ENCODE results near the gene ANKRD13B.

ANKRD13B gene

GRCh38 chr17:29577001-29577370 is 15.9 kb upstream of the ANKRD13B start:
- peaks cover 52% of the 10 kb centered on the region for H3K36me3 ChIP-seq (ENCODE audit: control insufficient read depth, insufficient read depth, low read length)
- no peak overlapping the region for H3K9ac ChIP-seq (ENCODE audit: low read depth, low read length)
- no peak overlapping the region for H3K27ac ChIP-seq (ENCODE audit: low read depth, low read length)
- H3K9me3 ChIP-seq (ENCODE audit: control insufficient read depth, insufficient read depth, low read length): no peaks in the 10 kb centered on the region
- no peaks in the 10 kb centered on the region for H3K4me1 ChIP-seq (ENCODE audit: control insufficient read depth, insufficient read depth, low read length)
- H3K4me3 ChIP-seq (ENCODE audit: low read depth, low read length): no peak overlapping the region
- no peaks in the 10 kb centered on the region for H3K27me3 ChIP-seq (ENCODE audit: control insufficient read depth, insufficient read depth, low read length)

GRCh38 chr17:29577385-29578211 is 15.3 kb upstream of the ANKRD13B start:
- no peak overlapping the region for H3K27ac ChIP-seq (ENCODE audit: low read depth, low read length)
- no peaks in the 10 kb centered on the region for H3K4me1 ChIP-seq (ENCODE audit: control insufficient read depth, insufficient read depth, low read length)
- no peak overlapping the region for H3K4me3 ChIP-seq (ENCODE audit: low read depth, low read length)
- H3K9ac ChIP-seq (ENCODE audit: low read depth, low read length): no peak overlapping the region
- H3K27me3 ChIP-seq (ENCODE audit: control insufficient read depth, insufficient read depth, low read length): no peaks in the 10 kb centered on the region
- peaks cover 58% of the 10 kb centered on the region for H3K36me3 ChIP-seq (ENCODE audit: control insufficient read depth, insufficient read depth, low read length)
- H3K9me3 ChIP-seq (ENCODE audit: control insufficient read depth, insufficient read depth, low read length): no peaks in the 10 kb centered on the region

GRCh38 chr17:29578626-29579485 is 14.1 kb upstream of the ANKRD13B start:
- no peaks in the 10 kb centered on the region for H3K9me3 ChIP-seq (ENCODE audit: control insufficient read depth, insufficient read depth, low read length)
- no peak overlapping the region for H3K4me3 ChIP-seq (ENCODE audit: low read depth, low read length)
- H3K9ac ChIP-seq (ENCODE audit: low read depth, low read length): no peak overlapping the region
- no peaks in the 10 kb centered on the region for H3K27me3 ChIP-seq (ENCODE audit: control insufficient read depth, insufficient read depth, low read length)
- H3K4me1 ChIP-seq (ENCODE audit: control insufficient read depth, insufficient read depth, low read length): no peaks in the 10 kb centered on the region
- no peak overlapping the region for H3K27ac ChIP-seq (ENCODE audit: low read depth, low read length)
- peaks cover 63% of the 10 kb centered on the region for H3K36me3 ChIP-seq (ENCODE audit: control insufficient read depth, insufficient read depth, low read length)

GRCh38 chr17:29579866-29580771 is 12.8 kb upstream of the ANKRD13B start:
- Histone ChIP-seq H3K27ac (ENCODE audit: low read depth, low read length) (peak overlapping the region; percentile 27), H3K9ac (ENCODE audit: low read depth, low read length) (no peak overlapping the region), H3K36me3 (ENCODE audit: control insufficient read depth, insufficient read depth, low read length) (peaks cover 52% of the 10 kb centered on the region), H3K27me3 (ENCODE audit: control insufficient read depth, insufficient read depth, low read length) (no peaks in the 10 kb centered on the region), H3K4me1 (ENCODE audit: control insufficient read depth, insufficient read depth, low read length) (peaks cover 10% of the 10 kb centered on the region), H3K9me3 (ENCODE audit: control insufficient read depth, insufficient read depth, low read length) (no peaks in the 10 kb centered on the region), H3K4me3 (ENCODE audit: low read depth, low read length) (no peak overlapping the region)

- no peak overlapping the region for H3K27ac ChIP-seq (ENCODE audit: low read depth, low read length)
- H3K36me3 ChIP-seq (ENCODE audit: control insufficient read depth, insufficient read depth, low read length): peaks cover 36% of the 10 kb centered on the region
- H3K4me1 ChIP-seq (ENCODE audit: control insufficient read depth, insufficient read depth, low read length): peaks cover 18% of the 10 kb centered on the region
- no peak overlapping the region for H3K4me3 ChIP-seq (ENCODE audit: low read depth, low read length)
- H3K9ac ChIP-seq (ENCODE audit: low read depth, low read length): no peak overlapping the region
- no peaks in the 10 kb centered on the region for H3K27me3 ChIP-seq (ENCODE audit: control insufficient read depth, insufficient read depth, low read length)
- H3K9me3 ChIP-seq (ENCODE audit: control insufficient read depth, insufficient read depth, low read length): no peaks in the 10 kb centered on the region
Observed at GRCh38 chr17:29581583-29582253, 11.2 kb upstream of the ANKRD13B start.

GRCh38 chr17:29582254-29582765 is 10.6 kb upstream of the ANKRD13B start:
- no peak overlapping the region for H3K9ac ChIP-seq (ENCODE audit: low read depth, low read length)
- H3K9me3 ChIP-seq (ENCODE audit: control insufficient read depth, insufficient read depth, low read length): no peaks in the 10 kb centered on the region
- no peak overlapping the region for H3K27ac ChIP-seq (ENCODE audit: low read depth, low read length)
- H3K4me3 ChIP-seq (ENCODE audit: low read depth, low read length): no peak overlapping the region
- H3K27me3 ChIP-seq (ENCODE audit: control insufficient read depth, insufficient read depth, low read length): no peaks in the 10 kb centered on the region
- H3K4me1 ChIP-seq (ENCODE audit: control insufficient read depth, insufficient read depth, low read length): peaks cover 20% of the 10 kb centered on the region
- peaks cover 31% of the 10 kb centered on the region for H3K36me3 ChIP-seq (ENCODE audit: control insufficient read depth, insufficient read depth, low read length)

- Histone ChIP-seq H3K4me3 (ENCODE audit: low read depth, low read length) (no peak overlapping the region), H3K36me3 (ENCODE audit: control insufficient read depth, insufficient read depth, low read length) (peaks cover 26% of the 10 kb centered on the region), H3K9ac (ENCODE audit: low read depth, low read length) (no peak overlapping the region), H3K27ac (ENCODE audit: low read depth, low read length) (no peak overlapping the region), H3K27me3 (ENCODE audit: control insufficient read depth, insufficient read depth, low read length) (no peaks in the 10 kb centered on the region), H3K4me1 (ENCODE audit: control insufficient read depth, insufficient read depth, low read length) (peaks cover 21% of the 10 kb centered on the region), H3K9me3 (ENCODE audit: control insufficient read depth, insufficient read depth, low read length) (no peaks in the 10 kb centered on the region)
Observed at GRCh38 chr17:29582772-29583171, 10.2 kb upstream of the ANKRD13B start.

- H3K9ac ChIP-seq (ENCODE audit: low read depth, low read length): no peak overlapping the region
- H3K4me1 ChIP-seq (ENCODE audit: control insufficient read depth, insufficient read depth, low read length): peaks cover 29% of the 10 kb centered on the region
- no peak overlapping the region for H3K4me3 ChIP-seq (ENCODE audit: low read depth, low read length)
- H3K27me3 ChIP-seq (ENCODE audit: control insufficient read depth, insufficient read depth, low read length): no peaks in the 10 kb centered on the region
- no peak overlapping the region for H3K27ac ChIP-seq (ENCODE audit: low read depth, low read length)
- no peaks in the 10 kb centered on the region for H3K9me3 ChIP-seq (ENCODE audit: control insufficient read depth, insufficient read depth, low read length)
- peaks cover 18% of the 10 kb centered on the region for H3K36me3 ChIP-seq (ENCODE audit: control insufficient read depth, insufficient read depth, low read length)
Observed at GRCh38 chr17:29583324-29584248, 9.3 kb upstream of the ANKRD13B start.

- H3K4me3 ChIP-seq (ENCODE audit: low read depth, low read length): no peak overlapping the region
- peaks cover 18% of the 10 kb centered on the region for H3K36me3 ChIP-seq (ENCODE audit: control insufficient read depth, insufficient read depth, low read length)
- no peaks in the 10 kb centered on the region for H3K9me3 ChIP-seq (ENCODE audit: control insufficient read depth, insufficient read depth, low read length)
- peak overlapping the region; percentile 58 for H3K27ac ChIP-seq (ENCODE audit: low read depth, low read length)
- peaks cover 29% of the 10 kb centered on the region for H3K4me1 ChIP-seq (ENCODE audit: control insufficient read depth, insufficient read depth, low read length)
- no peaks in the 10 kb centered on the region for H3K27me3 ChIP-seq (ENCODE audit: control insufficient read depth, insufficient read depth, low read length)
- no peak overlapping the region for H3K9ac ChIP-seq (ENCODE audit: low read depth, low read length)
Observed at GRCh38 chr17:29584452-29585079, 8.4 kb upstream of the ANKRD13B start.
